Tibial nerve (tissue), 4 donors: ENCODE measurements around the gene PELI2. TPM values are rescaled to one million over a fixed set of nuclear protein-coding genes. Genes with fewer than 3 reads are reported as not detected.
A peak's percentile ranks its signal among the peaks of the same experiment; 100 is the strongest.

ENCODE experiments used
- DNase-seq, 2 donors: peaks; one replicate each; pipeline ENCODE4 v3.0.0-alpha.2; 2019; ENCODE audit warnings: low spot score in 2 of 2
- H3K27ac ChIP-seq, 4 donors: fragments of 200-600 bp; sonication (generic) in 3 of 4; one replicate each; pipeline ENCODE4 v1.5.1; 2017 to 2019; ENCODE audit warnings: mild to moderate bottlenecking in 1 of 4
- H3K27me3 ChIP-seq, 2 donors: fragments of 200-600 bp; sonication (generic) in 1 of 2; one replicate each; pipeline versions ENCODE4 v1.5.1 to v1.6.0; 2017 to 2019
- H3K36me3 ChIP-seq, 3 donors: fragments of 200-600 bp; sonication (generic); one replicate each; pipeline ENCODE4 v1.5.1; 2018 to 2019
- H3K4me1 ChIP-seq, 4 donors: fragments of 200-600 bp; sonication (generic) in 3 of 4; one replicate each; pipeline ENCODE4 v1.5.1; 2017 to 2019
- H3K4me3 ChIP-seq, 4 donors: fragments of 200-600 bp; sonication (generic) in 3 of 4; one replicate each; pipeline ENCODE4 v1.5.1; 2017 to 2019; ENCODE audit warnings: mild to moderate bottlenecking in 1 of 4, moderate library complexity in 1 of 4
- H3K9me3 ChIP-seq, 4 donors: fragments of 200-600 bp; sonication (generic) in 3 of 4; one replicate each; pipeline ENCODE4 v1.5.1; 2017 to 2019
- CTCF ChIP-seq, 5 experiments: fragments of 200-600 bp in 3 of 5; fragments of 450-650 bp in 2 of 5; sonication (generic) in 3 of 5; IDR thresholded peaks; one replicate each; pipeline ENCODE4 v1.5.1; 2016 to 2019; ENCODE audit warnings: antibody characterized with exemption in 5 of 5, mild to moderate bottlenecking in 3 of 5, moderate library complexity in 2 of 5
- EP300 ChIP-seq, 2 donors: sonication (generic); formaldehyde crosslinking; IDR thresholded peaks; one replicate each; pipeline ENCODE4 v1.6.1; 2017; ENCODE audit warnings: antibody characterized with exemption in 2 of 2, mild to moderate bottlenecking in 1 of 2
- POLR2A ChIP-seq, 2 donors: fragments of 450-650 bp; IDR thresholded peaks; one replicate each; pipeline ENCODE4 v1.6.1; 2017; ENCODE audit warnings: antibody characterized with exemption in 2 of 2, mild to moderate bottlenecking in 2 of 2, moderate library complexity in 2 of 2
- WGBS, 2 donors: methylation state at CpG; one replicate each; pipeline ENCODE4 v1.1.5; 2018; 5-methylcytosine and 5-hydroxymethylcytosine counted together
- total RNA-seq, 4 donors: library from RNA; depleted of rRNA; stranded (reverse); fragments of >200 nt; gene quantifications; one replicate each; pipeline ENCODE4 v1.1.0, GENCODE V29; 2016

PELI2 gene
- total RNA-seq, 4 donors from 2014 or later = 20.1 to 42.3 (median 35.1) TPM

- WGBS, 2 donors = 18 to 33% methylated on average over 5 of the region's 5 CpGs
- no peaks in the 10 kb centered on the region for H3K9me3 ChIP-seq
- H3K4me3 ChIP-seq = no peak overlapping the region
- TF ChIP-seq EP300 (IDR thresholded peaks at IDR 0.05) = no peak
- TF ChIP-seq CTCF (IDR thresholded peaks at IDR 0.05) = no peak
- no peak for TF ChIP-seq POLR2A (IDR thresholded peaks at IDR 0.05)
- peak overlapping the region in 2 of 4 donors; percentile 71 to 74 for H3K27ac ChIP-seq
- no peaks in the 10 kb centered on the region for H3K36me3 ChIP-seq
- peaks cover 0 to 42% (median 18%) of the 10 kb centered on the region in 4 donors for H3K4me1 ChIP-seq
- no peak for DNase-seq
- no peaks in the 10 kb centered on the region for H3K27me3 ChIP-seq
Observed at GRCh38 chr14:56342494-56342942, 224.3 kb downstream of the PELI2 start.

GRCh38 chr14:56349960-56350359, 231.7 kb downstream of the PELI2 start:
- 56 to 73% methylated on average over 1 of the region's 1 CpG for WGBS, 2 donors
- peaks cover 0 to 14% (median 0%) of the 10 kb centered on the region in 4 donors for H3K9me3 ChIP-seq

More at GRCh38 chr14:56349960-56350359, 231.7 kb downstream of the PELI2 start:
- no peak for DNase-seq
- no peaks in the 10 kb centered on the region for H3K4me1 ChIP-seq
- peaks cover 0 to 16% (median 0%) of the 10 kb centered on the region in 3 donors for H3K36me3 ChIP-seq
- H3K4me3 ChIP-seq = no peak overlapping the region
- H3K27ac ChIP-seq = no peak overlapping the region
- no peaks in the 10 kb centered on the region for H3K27me3 ChIP-seq
- TF ChIP-seq POLR2A (IDR thresholded peaks at IDR 0.05) = no peak
- TF ChIP-seq EP300 (IDR thresholded peaks at IDR 0.05) = no peak
- TF ChIP-seq CTCF (IDR thresholded peaks at IDR 0.05) = no peak
